ENCODE measurements around the gene SDK1. TPM values are rescaled to one million over a fixed set of nuclear protein-coding genes. Genes with fewer than 3 reads are reported as not detected.

Gene SDK1
- total and polyA plus RNA-seq, 2 donors (not counting 3 experiments of a cell fraction or from before 2014, with no cell fraction given): 1.6 to 3.9 TPM

DNA sequence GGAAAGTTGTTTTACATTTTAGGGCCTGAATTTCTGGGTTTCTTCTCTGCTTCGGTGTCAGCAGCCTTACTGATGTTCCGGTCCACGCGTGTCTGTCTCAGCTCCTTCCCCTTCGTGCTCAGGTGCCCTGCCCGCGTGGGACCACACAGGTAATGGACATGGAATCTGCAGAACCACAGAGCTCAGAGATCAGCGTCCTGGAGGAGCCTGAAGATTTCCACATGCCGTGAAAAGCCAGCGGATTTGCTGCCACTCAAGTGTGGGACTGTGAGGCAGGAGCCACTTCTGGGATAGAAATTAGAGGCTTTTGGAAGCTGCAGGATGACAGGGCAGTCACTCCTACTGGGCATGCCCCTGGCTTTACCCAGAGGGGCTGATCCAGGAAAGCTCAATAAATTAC is 714.9 kb downstream of the SDK1 start:
- intact Hi-C loops (cut with micrococcal nuclease) (no loop called here), dilution Hi-C loops (cut with MboI; ENCODE audit: extremely low pct_ligation_motif_present, low sequenced_read_pairs) (no loop called here)
- H3K9me3 ChIP-seq (replicated peaks; ENCODE audit: control insufficient read depth, insufficient read depth, low read length): no peaks in the 10 kb centered on the region
- no peak overlapping the region for H3K27ac ChIP-seq (ENCODE audit: insufficient read depth, low read depth, low read length)
- H2AFZ ChIP-seq (ENCODE audit: low read depth, low read length): no peak overlapping the region
- no peaks in the 10 kb centered on the region for H3K36me3 ChIP-seq (ENCODE audit: control insufficient read depth in 2 of 2, extremely low read depth in 1 of 2, insufficient read depth in 2 of 2, low read length in 2 of 2)
- DNase-seq (ENCODE audit: low read depth, low spot score) (no peak), FAIRE-seq (no peak)
- H4K20me1 ChIP-seq (replicated peaks; ENCODE audit: control insufficient read depth, extremely low read depth, insufficient read depth, low read length): no peaks in the 10 kb centered on the region
- ChIA-PET CTCF (no interaction called here), POLR2A (no interaction called here)
- H3K27me3 ChIP-seq (ENCODE audit: control insufficient read depth in 2 of 2, insufficient read depth in 2 of 2, low read length in 2 of 2): no peaks in the 10 kb centered on the region
- H3K9ac ChIP-seq (replicated peaks; ENCODE audit: extremely low read depth, insufficient read depth, low read length): no peak overlapping the region
- no peaks in the 10 kb centered on the region for H3K79me2 ChIP-seq (ENCODE audit: control insufficient read depth, insufficient read depth, low read length)
- H3K4me2 ChIP-seq (ENCODE audit: insufficient read depth, low read length): no peak overlapping the region
- H3K9me1 ChIP-seq (replicated peaks; ENCODE audit: control insufficient read depth, extremely low read depth, insufficient read depth, low read length): no peaks in the 10 kb centered on the region
- TF ChIP-seq MYC (IDR thresholded peaks at IDR 0.05; ENCODE audit: low read depth, low read length) (no peak), JUN (IDR thresholded peaks at IDR 0.05; ENCODE audit: borderline replicate concordance, insufficient read depth, insufficient read length, low read depth) (no peak), POLR2AphosphoS5 (IDR thresholded peaks at IDR 0.05; ENCODE audit: insufficient read depth, low read depth, low read length) (no peak), EZH2 (IDR thresholded peaks at IDR 0.05; ENCODE audit: borderline replicate concordance, low read depth, low read length, severe bottlenecking) (no peak), FOS (IDR thresholded peaks at IDR 0.05; ENCODE audit: borderline replicate concordance, insufficient read depth, low read length) (no peak), GATA2 (IDR thresholded peaks at IDR 0.05; ENCODE audit: insufficient read depth, insufficient read length, low read depth, low read length) (no peak)
- TF ChIP-seq, protein P1, sequence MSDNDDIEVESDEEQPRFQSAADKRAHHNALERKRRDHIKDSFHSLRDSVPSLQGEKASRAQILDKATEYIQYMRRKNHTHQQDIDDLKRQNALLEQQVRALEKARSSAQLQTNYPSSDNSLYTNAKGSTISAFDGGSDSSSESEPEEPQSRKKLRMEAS (IDR thresholded peaks at IDR 0.05; ENCODE audit: insufficient read depth, insufficient read length): no peak
- TF ChIP-seq, protein P2, sequence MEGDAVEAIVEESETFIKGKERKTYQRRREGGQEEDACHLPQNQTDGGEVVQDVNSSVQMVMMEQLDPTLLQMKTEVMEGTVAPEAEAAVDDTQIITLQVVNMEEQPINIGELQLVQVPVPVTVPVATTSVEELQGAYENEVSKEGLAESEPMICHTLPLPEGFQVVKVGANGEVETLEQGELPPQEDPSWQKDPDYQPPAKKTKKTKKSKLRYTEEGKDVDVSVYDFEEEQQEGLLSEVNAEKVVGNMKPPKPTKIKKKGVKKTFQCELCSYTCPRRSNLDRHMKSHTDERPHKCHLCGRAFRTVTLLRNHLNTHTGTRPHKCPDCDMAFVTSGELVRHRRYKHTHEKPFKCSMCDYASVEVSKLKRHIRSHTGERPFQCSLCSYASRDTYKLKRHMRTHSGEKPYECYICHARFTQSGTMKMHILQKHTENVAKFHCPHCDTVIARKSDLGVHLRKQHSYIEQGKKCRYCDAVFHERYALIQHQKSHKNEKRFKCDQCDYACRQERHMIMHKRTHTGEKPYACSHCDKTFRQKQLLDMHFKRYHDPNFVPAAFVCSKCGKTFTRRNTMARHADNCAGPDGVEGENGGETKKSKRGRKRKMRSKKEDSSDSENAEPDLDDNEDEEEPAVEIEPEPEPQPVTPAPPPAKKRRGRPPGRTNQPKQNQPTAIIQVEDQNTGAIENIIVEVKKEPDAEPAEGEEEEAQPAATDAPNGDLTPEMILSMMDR (IDR thresholded peaks at IDR 0.05; ENCODE audit: extremely low read depth in 1 of 2, insufficient read depth in 1 of 2, low read depth in 1 of 2, low read length in 2 of 2): no peak
- H3K4me3 ChIP-seq (replicated peaks in 1 of 3; ENCODE audit: insufficient read depth in 1 of 3, low read depth in 1 of 3, low read length in 3 of 3): no peak overlapping the region
- peaks cover 13% of the 10 kb centered on the region for H3K4me1 ChIP-seq (ENCODE audit: control insufficient read depth, extremely low read depth, insufficient read depth, low read length)
- no TSS peak for BruUV-seq (replicated peaks)

All from endothelial cell of umbilical vein (primary cell).